Measurements from ENCODE around the gene ANXA1.

Gene ANXA1

GRCh38 chr9:73210886-73211666, 59.4 kb downstream of the ANXA1 start:
- no peak for DNase-seq (ENCODE audit: low spot score)

DNA sequence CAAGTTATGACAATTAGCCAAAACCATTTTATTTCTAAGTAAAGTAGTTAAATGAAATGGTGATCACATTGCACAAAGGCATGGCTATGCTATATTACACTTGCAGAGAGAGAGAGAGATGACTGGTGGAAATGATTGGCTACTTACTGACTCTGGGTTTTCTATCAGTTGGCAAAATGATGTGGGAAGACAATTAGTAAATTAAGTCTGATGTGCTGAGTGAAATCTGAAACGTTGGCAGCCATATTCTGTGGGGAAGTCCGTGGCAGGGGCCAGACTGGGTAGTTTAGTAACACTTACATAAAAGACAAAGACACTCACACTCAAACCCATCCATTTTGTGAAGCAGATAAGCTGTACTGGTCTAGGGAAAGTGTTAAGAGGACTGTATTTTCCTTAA, 61.6 kb downstream of the ANXA1 start:
- DNase-seq (ENCODE audit: low spot score), result no peak

DNA sequence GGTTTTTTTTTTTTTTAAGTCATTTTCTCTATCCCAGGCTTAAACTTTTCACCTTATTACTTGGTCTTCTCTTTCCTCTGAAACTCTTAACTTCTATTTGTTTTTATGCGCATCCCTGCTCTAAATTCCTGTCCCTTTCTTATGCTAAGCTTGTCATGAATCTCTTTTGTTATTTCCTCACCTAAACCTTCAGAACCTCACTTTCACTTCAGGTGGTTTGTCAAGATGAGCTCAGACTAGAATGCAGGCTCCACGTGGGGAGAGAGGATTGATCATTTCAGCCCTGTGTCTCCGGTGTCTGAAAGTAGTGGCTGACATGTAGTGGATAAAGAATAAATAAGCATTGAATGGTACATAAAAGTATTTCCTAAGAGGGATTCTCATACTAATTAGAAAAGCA, 63.6 kb downstream of the ANXA1 start:
- no peak for DNase-seq (ENCODE audit: low spot score)

DNA sequence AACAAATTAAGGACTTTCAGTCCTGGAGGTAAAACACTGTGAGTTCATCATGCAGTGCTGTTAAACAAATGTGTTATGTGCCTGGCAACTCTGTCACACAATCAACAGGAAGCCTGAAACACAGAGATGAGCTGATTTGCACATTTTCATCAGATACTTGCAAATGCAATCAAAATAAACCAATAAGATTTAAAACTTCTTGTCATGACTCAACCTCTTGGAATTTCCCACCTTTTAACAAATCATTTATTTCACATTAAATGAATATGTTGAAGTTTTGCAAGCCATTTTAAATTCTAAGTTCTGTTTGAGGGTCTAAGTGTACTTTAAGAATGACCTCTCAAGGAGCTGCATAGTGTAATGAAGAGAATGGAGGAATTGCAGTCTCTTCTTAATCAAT, 64.4 kb downstream of the ANXA1 start:
- no peak for DNase-seq (ENCODE audit: low spot score)

Measured in SW480 (cell line).